ENCODE data around the gene MACROD1. TPM values are rescaled to one million over a fixed set of nuclear protein-coding genes. Genes with fewer than 3 reads are reported as not detected.

Gene MACROD1
- total RNA-seq, 1 donor from 2014 or later: 26.7 TPM

DNA sequence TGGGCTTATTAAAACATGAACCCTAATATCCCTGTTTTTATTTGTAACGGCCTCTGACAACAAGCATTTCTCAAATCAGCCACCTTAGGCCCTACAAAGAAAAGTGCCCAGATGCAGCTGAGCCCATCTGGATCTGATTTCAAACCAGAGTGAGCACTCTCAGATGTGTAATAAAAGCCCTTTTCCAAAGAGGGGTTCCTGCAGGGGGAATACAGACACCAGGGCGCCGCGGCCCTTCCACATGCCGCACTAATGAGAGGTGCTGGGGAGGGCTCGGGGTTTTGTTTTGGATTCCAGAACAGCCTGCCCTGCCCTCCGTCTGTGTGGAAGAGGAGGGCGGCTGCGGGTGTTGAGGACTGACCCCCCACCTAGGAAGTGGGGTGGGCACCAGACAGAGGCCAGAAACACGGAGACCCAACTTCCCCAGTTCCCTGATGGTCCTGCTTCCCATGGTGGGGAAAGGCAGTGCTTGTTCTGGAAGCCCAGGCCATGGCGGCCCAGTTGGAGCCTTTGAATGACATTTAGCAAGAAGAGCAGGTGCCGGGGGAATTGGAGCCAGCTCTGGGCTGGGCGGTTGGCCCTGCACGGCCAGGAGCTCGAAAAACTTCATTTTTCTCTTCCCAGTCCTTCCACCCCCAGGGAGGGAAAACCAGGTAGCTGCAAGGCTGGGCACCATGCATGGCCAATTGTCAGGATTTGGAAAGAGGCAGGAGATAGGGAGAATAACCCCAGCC is 63.7 kb downstream of the MACROD1 start:
- Mint-ChIP-seq H3K27me3 (ENCODE audit: low read depth) (no peaks in the 10 kb centered on the region), H3K4me3 (ENCODE audit: low read depth) (no peak overlapping the region), H3K9me3 (no peaks in the 10 kb centered on the region), H3K27ac (no peak overlapping the region), H3K36me3 (ENCODE audit: low read depth) (no peaks in the 10 kb centered on the region), H3K4me1 (ENCODE audit: low read depth) (no peaks in the 10 kb centered on the region)
- intact Hi-C loops (cut with micrococcal nuclease): no loop called here
- DNase-seq (ENCODE audit: low spot score): no peak

DNA sequence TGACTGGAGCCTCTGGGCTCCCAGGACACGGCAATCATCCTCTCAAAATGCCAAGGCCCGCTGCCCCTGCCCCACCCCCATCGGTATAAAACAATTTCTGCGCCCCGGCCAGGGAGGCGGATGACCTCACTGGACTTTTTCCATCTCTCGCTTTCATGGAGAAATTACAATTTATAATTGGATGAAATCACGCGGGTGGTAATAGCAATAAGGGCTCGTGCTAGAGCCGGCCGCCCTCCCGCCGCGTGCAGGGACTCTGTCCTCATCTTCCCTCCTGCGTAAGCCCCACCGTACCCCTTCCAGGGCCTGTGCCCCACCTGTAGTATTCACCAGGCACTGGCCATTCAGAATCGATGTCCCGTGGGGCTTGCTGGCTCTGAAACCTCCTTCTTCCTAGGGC is 64.5 kb downstream of the MACROD1 start:
- Mint-ChIP-seq H3K4me3 (ENCODE audit: low read depth) (no peak overlapping the region), H3K27ac (no peak overlapping the region)
- intact Hi-C loops (cut with micrococcal nuclease): no loop called here

DNA sequence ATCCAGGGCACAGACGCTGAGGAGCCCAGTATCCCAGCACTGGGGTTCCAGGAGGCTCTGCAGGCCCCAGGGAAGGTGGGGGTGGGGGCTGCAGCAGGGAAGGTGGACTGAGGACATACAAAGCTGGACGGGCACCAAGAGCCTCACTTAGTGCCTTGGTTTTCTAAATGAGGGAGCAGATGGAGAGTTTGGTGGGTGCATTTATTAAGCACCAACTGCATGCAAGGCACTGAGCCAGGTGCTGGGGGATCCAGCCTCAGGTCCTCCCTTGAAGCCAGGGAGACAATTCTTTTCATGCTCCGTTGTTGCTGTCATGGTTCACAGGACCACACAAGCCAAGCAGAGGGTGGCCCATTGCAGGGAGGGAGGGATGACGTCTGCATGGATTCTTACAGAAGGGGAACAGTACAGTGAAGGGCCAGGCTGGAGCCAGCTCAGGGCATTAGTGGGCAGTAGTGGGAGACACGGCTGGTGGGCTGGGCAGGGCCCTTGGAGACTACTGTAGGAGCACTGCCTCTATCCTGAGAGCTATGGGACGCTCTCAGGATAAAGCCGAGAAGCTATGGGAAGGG is 65.0 kb downstream of the MACROD1 start:
- Mint-ChIP-seq H3K4me1 (ENCODE audit: low read depth) (no peaks in the 10 kb centered on the region), H3K9me3 (no peaks in the 10 kb centered on the region), H3K27ac (no peak overlapping the region), H3K27me3 (ENCODE audit: low read depth) (no peaks in the 10 kb centered on the region), H3K4me3 (ENCODE audit: low read depth) (no peak overlapping the region), H3K36me3 (ENCODE audit: low read depth) (no peaks in the 10 kb centered on the region)
- intact Hi-C loops (cut with micrococcal nuclease): no loop called here
- no peak for DNase-seq (ENCODE audit: low spot score)

More for the DNA sequence above, 64.5 kb downstream of the MACROD1 start:
- Mint-ChIP-seq H3K27me3 (ENCODE audit: low read depth) (no peaks in the 10 kb centered on the region), H3K36me3 (ENCODE audit: low read depth) (no peaks in the 10 kb centered on the region), H3K4me1 (ENCODE audit: low read depth) (no peaks in the 10 kb centered on the region), H3K9me3 (no peaks in the 10 kb centered on the region)
- DNase-seq (ENCODE audit: low spot score): no peak

GRCh38 chr11:64100360-64100759 is 65.6 kb downstream of the MACROD1 start:
- H3K27me3 Mint-ChIP-seq (ENCODE audit: low read depth): no peaks in the 10 kb centered on the region
- H3K9me3 Mint-ChIP-seq: no peaks in the 10 kb centered on the region
- DNase-seq (ENCODE audit: low spot score): no peak
- H3K36me3 Mint-ChIP-seq (ENCODE audit: low read depth): no peaks in the 10 kb centered on the region
- no peak overlapping the region for H3K4me3 Mint-ChIP-seq (ENCODE audit: low read depth)
- intact Hi-C loops (cut with micrococcal nuclease): no loop called here
- H3K27ac Mint-ChIP-seq: no peak overlapping the region
- H3K4me1 Mint-ChIP-seq (ENCODE audit: low read depth): no peaks in the 10 kb centered on the region

GRCh38 chr11:64099436-64099835 is 66.5 kb downstream of the MACROD1 start:
- no peaks in the 10 kb centered on the region for H3K9me3 Mint-ChIP-seq
- H3K27ac Mint-ChIP-seq: no peak overlapping the region
- H3K4me3 Mint-ChIP-seq (ENCODE audit: low read depth): no peak overlapping the region
- intact Hi-C loops (cut with micrococcal nuclease): no loop called here
- no peaks in the 10 kb centered on the region for H3K27me3 Mint-ChIP-seq (ENCODE audit: low read depth)
- no peaks in the 10 kb centered on the region for H3K4me1 Mint-ChIP-seq (ENCODE audit: low read depth)
- H3K36me3 Mint-ChIP-seq (ENCODE audit: low read depth): no peaks in the 10 kb centered on the region
- DNase-seq (ENCODE audit: low spot score): no peak

GRCh38 chr11:64098318-64098831 is 67.5 kb downstream of the MACROD1 start:
- H3K36me3 Mint-ChIP-seq (ENCODE audit: low read depth): no peaks in the 10 kb centered on the region
- no peaks in the 10 kb centered on the region for H3K4me1 Mint-ChIP-seq (ENCODE audit: low read depth)
- intact Hi-C loops (cut with micrococcal nuclease): no loop called here
- H3K27ac Mint-ChIP-seq: no peak overlapping the region
- H3K27me3 Mint-ChIP-seq (ENCODE audit: low read depth): no peaks in the 10 kb centered on the region
- DNase-seq (ENCODE audit: low spot score): no peak
- no peak overlapping the region for H3K4me3 Mint-ChIP-seq (ENCODE audit: low read depth)
- H3K9me3 Mint-ChIP-seq: no peaks in the 10 kb centered on the region

DNA sequence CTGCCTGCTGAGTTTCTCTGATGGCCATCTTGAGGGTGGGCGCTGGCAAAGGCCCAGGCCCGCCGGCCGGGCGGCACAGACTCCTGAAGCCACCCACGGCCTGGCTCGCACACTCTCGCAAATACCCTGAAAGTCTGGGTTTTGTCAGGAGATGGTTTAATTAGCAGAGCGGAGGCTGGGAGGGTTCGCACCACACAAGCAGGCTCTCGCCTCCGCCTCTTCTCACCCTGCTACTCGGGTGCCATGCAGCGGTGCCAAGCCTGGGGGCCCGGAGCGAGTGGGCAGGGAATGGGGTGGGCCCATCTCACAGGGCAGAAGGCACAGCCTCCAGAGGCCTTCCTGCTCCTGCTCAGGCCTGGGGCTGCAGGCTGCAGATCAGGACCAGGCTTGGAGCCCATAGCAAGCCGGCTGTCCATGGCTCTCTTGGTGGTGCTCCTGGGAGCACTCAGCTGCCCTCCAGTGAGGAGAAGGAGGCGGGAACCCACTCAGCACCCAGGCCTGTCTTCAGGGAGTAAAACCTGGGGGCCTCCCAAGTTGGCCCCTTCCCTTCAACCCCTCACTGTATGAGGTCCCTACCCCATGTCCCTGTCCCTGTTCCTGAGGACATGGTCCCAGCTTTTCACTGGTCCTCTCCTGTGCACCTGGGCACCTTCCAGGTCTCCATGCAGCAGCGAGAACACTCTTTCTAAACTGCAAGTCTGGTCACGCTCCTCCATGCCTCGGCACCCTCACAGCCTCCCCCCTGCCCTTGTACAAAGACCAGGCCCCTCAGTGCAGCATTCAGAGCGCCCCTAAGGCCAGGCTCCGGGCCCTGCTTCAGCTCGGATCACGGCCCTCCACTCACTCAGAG is 68.2 kb downstream of the MACROD1 start:
- Mint-ChIP-seq H3K27ac (no peak overlapping the region), H3K4me1 (ENCODE audit: low read depth) (no peaks in the 10 kb centered on the region), H3K36me3 (ENCODE audit: low read depth) (no peaks in the 10 kb centered on the region)

GRCh38 chr11:64096835-64097234 is 69.1 kb downstream of the MACROD1 start:
- intact Hi-C loops (cut with micrococcal nuclease): no loop called here
- no peaks in the 10 kb centered on the region for H3K4me1 Mint-ChIP-seq (ENCODE audit: low read depth)
- H3K36me3 Mint-ChIP-seq (ENCODE audit: low read depth): no peaks in the 10 kb centered on the region
- no peak overlapping the region for H3K4me3 Mint-ChIP-seq (ENCODE audit: low read depth)
- no peaks in the 10 kb centered on the region for H3K27me3 Mint-ChIP-seq (ENCODE audit: low read depth)
- no peak overlapping the region for H3K27ac Mint-ChIP-seq
- no peaks in the 10 kb centered on the region for H3K9me3 Mint-ChIP-seq
- no peak for DNase-seq (ENCODE audit: low spot score)

More for the DNA sequence above, 68.2 kb downstream of the MACROD1 start:
- intact Hi-C loops (cut with micrococcal nuclease): no loop called here
- Mint-ChIP-seq H3K27me3 (ENCODE audit: low read depth) (no peaks in the 10 kb centered on the region), H3K4me3 (ENCODE audit: low read depth) (no peak overlapping the region), H3K9me3 (no peaks in the 10 kb centered on the region)
- DNase-seq (ENCODE audit: low spot score): no peak

DNA sequence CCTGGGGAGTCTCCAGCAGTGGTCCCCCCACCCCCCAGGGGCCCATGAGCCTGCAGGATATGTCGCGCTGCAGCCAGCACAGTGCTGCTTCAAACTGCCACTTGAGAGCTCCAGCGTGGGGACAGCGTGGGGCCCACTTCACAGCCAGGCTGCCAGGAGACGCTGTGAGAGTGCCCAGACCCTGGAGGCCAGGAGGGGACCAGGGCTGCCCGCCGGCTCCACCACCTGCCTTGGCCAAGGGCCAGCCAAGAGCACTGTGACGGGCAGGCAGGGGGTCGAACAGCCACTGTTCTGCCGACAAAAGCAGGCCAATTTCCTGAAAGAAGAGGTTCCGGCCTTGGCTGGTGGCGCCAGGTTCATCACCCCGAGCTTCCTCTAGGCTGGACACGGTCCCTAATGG is 70.0 kb downstream of the MACROD1 start:
- H3K36me3 Mint-ChIP-seq (ENCODE audit: low read depth): no peaks in the 10 kb centered on the region
- no peak overlapping the region for H3K4me3 Mint-ChIP-seq (ENCODE audit: low read depth)
- no peaks in the 10 kb centered on the region for H3K27me3 Mint-ChIP-seq (ENCODE audit: low read depth)
- no peak for DNase-seq (ENCODE audit: low spot score)
- H3K4me1 Mint-ChIP-seq (ENCODE audit: low read depth): no peaks in the 10 kb centered on the region
- intact Hi-C loops (cut with micrococcal nuclease): no loop called here
- H3K27ac Mint-ChIP-seq: no peak overlapping the region
- no peaks in the 10 kb centered on the region for H3K9me3 Mint-ChIP-seq

DNA sequence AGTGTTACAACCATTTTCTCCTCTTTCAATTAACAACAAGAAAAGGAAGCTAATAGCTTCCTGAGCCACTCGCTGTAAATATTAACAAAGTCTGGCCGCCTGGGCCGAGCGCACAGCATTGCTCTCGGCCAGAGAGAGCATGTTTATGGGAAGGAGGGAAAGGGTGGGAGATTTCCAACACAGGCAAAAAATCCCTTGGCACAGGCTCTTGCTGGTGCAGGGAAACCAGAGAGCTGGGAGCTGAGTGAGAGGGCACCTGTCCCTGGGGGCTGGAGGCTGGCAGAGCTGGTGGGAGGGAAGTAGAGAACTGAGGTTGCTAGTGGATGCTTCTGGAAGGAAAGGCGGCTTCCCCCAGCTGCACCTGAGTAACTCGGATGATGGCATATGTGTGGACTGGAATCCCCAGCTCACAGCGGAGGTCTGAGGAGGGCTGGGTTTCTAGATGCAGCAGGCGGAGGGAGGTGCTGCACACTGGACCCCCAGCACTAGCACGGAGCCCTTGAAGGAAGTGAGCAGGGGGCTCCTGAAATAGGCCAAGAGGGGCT is 70.6 kb downstream of the MACROD1 start:
- DNase-seq (ENCODE audit: low spot score): no peak
- H3K9me3 Mint-ChIP-seq: no peaks in the 10 kb centered on the region
- H3K27ac Mint-ChIP-seq: no peak overlapping the region
- intact Hi-C loops (cut with micrococcal nuclease): no loop called here
- no peak overlapping the region for H3K4me3 Mint-ChIP-seq (ENCODE audit: low read depth)
- H3K4me1 Mint-ChIP-seq (ENCODE audit: low read depth): no peaks in the 10 kb centered on the region
- no peaks in the 10 kb centered on the region for H3K36me3 Mint-ChIP-seq (ENCODE audit: low read depth)
- H3K27me3 Mint-ChIP-seq (ENCODE audit: low read depth): no peaks in the 10 kb centered on the region

GRCh38 chr11:64094463-64095260 is 71.3 kb downstream of the MACROD1 start:
- no peak for DNase-seq (ENCODE audit: low spot score)
- H3K4me3 Mint-ChIP-seq (ENCODE audit: low read depth): no peak overlapping the region

More at GRCh38 chr11:64094463-64095260, 71.3 kb downstream of the MACROD1 start:
- no peaks in the 10 kb centered on the region for H3K9me3 Mint-ChIP-seq
- intact Hi-C loops (cut with micrococcal nuclease): no loop called here
- no peaks in the 10 kb centered on the region for H3K27me3 Mint-ChIP-seq (ENCODE audit: low read depth)
- peaks cover 2% of the 10 kb centered on the region for H3K4me1 Mint-ChIP-seq (ENCODE audit: low read depth)
- no peak overlapping the region for H3K27ac Mint-ChIP-seq
- no peaks in the 10 kb centered on the region for H3K36me3 Mint-ChIP-seq (ENCODE audit: low read depth)

Measured in activated T-helper 2 cell treated with anti-CD3 and anti-CD28 coated beads, Interferon-gamma antibody, Interleukin-2, Interleukin-4, amounts not matched to agents 10 μg/mL and 5 μg/mL and 100 μg/mL, durations not matched to agents 14 hours and 24 hours and 36 hours (primary cell).